Aorta (tissue), 5 donors: ENCODE data around the gene PGA3. TPM values are rescaled to one million over a fixed set of nuclear protein-coding genes. Genes with fewer than 3 reads are reported as not detected.
"Not testable (repeated sequence)": the region's sequence is repeated elsewhere in the genome, so short reads cannot be mapped to it uniquely, and the experiment has no call there.

Source experiments
- ATAC-seq: fragments of 200-7000 bp; cut with Tn5 transposase; one replicate; pipeline ENCODE4 v1.9.1; 2022; ENCODE audit warnings: moderate library complexity; ENCODE audit not compliant: low FRiP score
- DNase-seq, 2 donors: peaks; one replicate each; pipeline ENCODE4 v3.0.0-alpha.2; 2020
- H3K27ac ChIP-seq, 2 donors: one replicate each; pipeline ENCODE4 v1.5.1; 2013; ENCODE audit warnings: low read length in 2 of 2, mild to moderate bottlenecking in 2 of 2, moderate library complexity in 2 of 2, control low read depth in 1 of 2, inconsistent platforms in 1 of 2, low read depth in 1 of 2
- H3K27me3 ChIP-seq, 2 donors: one replicate each; pipeline ENCODE4 v1.6.1; 2013; ENCODE audit warnings: control low read depth in 1 of 2, low read length in 1 of 2, mild to moderate bottlenecking in 1 of 2, moderate library complexity in 1 of 2; ENCODE audit not compliant: insufficient read depth in 2 of 2, control insufficient read depth in 1 of 2
- H3K36me3 ChIP-seq, 2 donors: one replicate each; pipeline ENCODE4 v1.6.1; 2013; ENCODE audit warnings: control low read depth in 1 of 2, low read length in 1 of 2, mild to moderate bottlenecking in 1 of 2; ENCODE audit not compliant: insufficient read depth in 2 of 2, control insufficient read depth in 1 of 2
- H3K4me1 ChIP-seq, 2 donors: one replicate each; pipeline ENCODE4 v1.6.1; 2013; ENCODE audit warnings: low read length in 2 of 2, control low read depth in 1 of 2, mild to moderate bottlenecking in 1 of 2, moderate library complexity in 1 of 2; ENCODE audit not compliant: insufficient read depth in 2 of 2, control insufficient read depth in 1 of 2
- H3K4me3 ChIP-seq, 2 donors: one replicate each; pipeline ENCODE4 v1.5.1; 2013; ENCODE audit warnings: low read length in 2 of 2, control low read depth in 1 of 2, mild to moderate bottlenecking in 1 of 2
- H3K9me3 ChIP-seq: one replicate; pipeline ENCODE4 v1.6.1; 2013; ENCODE audit warnings: mild to moderate bottlenecking, low read length; ENCODE audit not compliant: control insufficient read depth
- WGBS, 2 donors: extraction: QIAGEN DNeasy Blood & Tissue Kit; methylation state at CpG; one replicate each; pipeline ENCODE4 v1.1.7; 2013; 5-methylcytosine and 5-hydroxymethylcytosine counted together
- intact Hi-C, 2 donors: fragments of 100-400 bp; cut with DNase I; formaldehyde crosslinking; loops; one replicate each; pipeline versions ENCODE4 v1.14.2 to v1.15.0; 2022
- polyA plus RNA-seq, 2 donors: library from polyadenylated mRNA; stranded (reverse); fragments of 200-250 nt; gene quantifications; one replicate each; pipeline ENCODE4 v1.2.3, GENCODE V29; 2013
- total RNA-seq, 2 donors: library from RNA; stranded (reverse); fragmentation: NEBNext Ultra II Directional; extraction: Animal tissue kit (Norgen Biotek cat#: 25700); gene quantifications; one replicate each; pipeline ENCODE4 v1.2.1, GENCODE V29; 2021
- donor health status: healthy with polysubstance abuse.
- donor health status: Bipolar disorder and iron deficiency.
- donor health status: DM: no; HTN: no; CAD: no.
- donor health status: DM: no; HTN: no; CAD: no.
- donor health status: DM: yes; HTN: yes; CAD: no.

Gene PGA3
- total and polyA plus RNA-seq, 4 donors = 1.8 to 9.5 (median 2.5) TPM; not detected in 1

GRCh38 chr11:61245284-61245964 is 42.1 kb downstream of the PGA3 start:
- intact Hi-C loops, ATAC-seq, H3K27ac ChIP-seq, H3K4me1 ChIP-seq, H3K27me3 ChIP-seq, H3K36me3 ChIP-seq, H3K4me3 ChIP-seq, DNase-seq, H3K9me3 ChIP-seq: not testable (repeated sequence)
- no CpG with 5 or more reads among the region's 10 CpGs for WGBS, 2 donors

- intact Hi-C loops = not testable (repeated sequence)
- 90 to 91% methylated on average over 9 of the region's 9 CpGs for WGBS, 2 donors
- peak in 1 of 2 donors; percentile 38 for DNase-seq
Measured at GRCh38 chr11:61248071-61248470, 44.8 kb downstream of the PGA3 start.

GRCh38 chr11:61249201-61249600 is 45.9 kb downstream of the PGA3 start:
- H3K27ac ChIP-seq, intact Hi-C loops, H3K36me3 ChIP-seq, H3K27me3 ChIP-seq, ATAC-seq, H3K9me3 ChIP-seq, H3K4me3 ChIP-seq, H3K4me1 ChIP-seq: not testable (repeated sequence)
- 26 to 30% methylated on average over 8 of the region's 8 CpGs for WGBS, 2 donors
- peak in 1 of 2 donors; percentile 17 for DNase-seq

More at GRCh38 chr11:61248071-61248470, 44.8 kb downstream of the PGA3 start:
- not testable (repeated sequence) for H3K27me3 ChIP-seq, H3K4me3 ChIP-seq, H3K36me3 ChIP-seq, H3K9me3 ChIP-seq, H3K27ac ChIP-seq, H3K4me1 ChIP-seq, ATAC-seq

- H3K27ac ChIP-seq, H3K4me1 ChIP-seq, ATAC-seq, H3K27me3 ChIP-seq, H3K4me3 ChIP-seq, H3K9me3 ChIP-seq, intact Hi-C loops, H3K36me3 ChIP-seq: not testable (repeated sequence)
- peak in 1 of 2 donors; percentile 14 for DNase-seq
- 55 to 63% methylated on average over 20 of the region's 20 CpGs for WGBS, 2 donors
Measured at GRCh38 chr11:61250796-61251765, 47.8 kb downstream of the PGA3 start.

GRCh38 chr11:61252332-61252731 is 49.0 kb downstream of the PGA3 start:
- H3K36me3 ChIP-seq, H3K4me3 ChIP-seq, intact Hi-C loops, H3K9me3 ChIP-seq, ATAC-seq, H3K27me3 ChIP-seq, H3K4me1 ChIP-seq, H3K27ac ChIP-seq, DNase-seq: not testable (repeated sequence)
- 38 to 47% methylated on average over 1 of the region's 1 CpG for whole genome bisulfite sequencing, 2 donors

- Histone ChIP-seq H3K9me3 (no peaks in the 10 kb centered on the region), H3K4me3 (no peak overlapping the region), H3K27ac (no peak overlapping the region), H3K4me1 (no peaks in the 10 kb centered on the region), H3K27me3 (no peaks in the 10 kb centered on the region), H3K36me3 (peaks cover 0 to 2% of the 10 kb centered on the region in 2 donors)
- intact Hi-C loops = no loop called here
- 52 to 57% methylated on average over 12 of the region's 12 CpGs for WGBS, 2 donors
- peak; percentile 74 to 83 for DNase-seq
- ATAC-seq = peak; percentile 72
Measured at GRCh38 chr11:61254403-61255025, 51.2 kb downstream of the PGA3 start.

- no peak overlapping the region for H3K27ac ChIP-seq
- ATAC-seq (no peak), DNase-seq (no peak)
- no peak overlapping the region for H3K4me3 ChIP-seq
- H3K27me3 ChIP-seq = no peaks in the 10 kb centered on the region
- 95% methylated on average over 18 of the region's 18 CpGs for WGBS, 2 donors
- no peaks in the 10 kb centered on the region for H3K9me3 ChIP-seq
- intact Hi-C loops = no loop called here
- peaks cover 0 to 2% of the 10 kb centered on the region in 2 donors for H3K36me3 ChIP-seq
- H3K4me1 ChIP-seq = no peaks in the 10 kb centered on the region
Measured at GRCh38 chr11:61256710-61257482, 53.6 kb downstream of the PGA3 start.

GRCh38 chr11:61258546-61258945 is 55.2 kb downstream of the PGA3 start:
- no peaks in the 10 kb centered on the region for H3K27me3 ChIP-seq
- DNase-seq = no peak
- WGBS, 2 donors = 90 to 91% methylated on average over 9 of the region's 9 CpGs
- peaks cover 0 to 2% of the 10 kb centered on the region in 2 donors for H3K36me3 ChIP-seq
- no peak overlapping the region for H3K27ac ChIP-seq
- intact Hi-C loops = no loop called here
- no peak overlapping the region for H3K4me3 ChIP-seq
- H3K9me3 ChIP-seq = no peaks in the 10 kb centered on the region
- no peaks in the 10 kb centered on the region for H3K4me1 ChIP-seq
- ATAC-seq = no peak
